Mesothelial cell of epicardium (in vitro differentiated cells): ENCODE measurements around the gene ALAS1. TPM values are rescaled to one million over a fixed set of nuclear protein-coding genes. Genes with fewer than 3 reads are reported as not detected.

Experiments
- DNase-seq, 2 experiments: peaks; one replicate each; pipeline ENCODE4 v3.0.0; 2021; ENCODE audit warnings: low spot score in 2 of 2; ENCODE audit not compliant: unreplicated experiment in 2 of 2
- H3K27ac Mint-ChIP-seq: 2 replicates; pipeline ENCODE4 v1.8.0; 2021; ENCODE audit warnings: mixed read lengths
- H3K27me3 Mint-ChIP-seq: 2 replicates; pipeline ENCODE4 v1.8.0; 2021; ENCODE audit warnings: low read depth, mixed read lengths
- H3K36me3 Mint-ChIP-seq: 2 replicates; pipeline ENCODE4 v1.8.0; 2021; ENCODE audit warnings: mixed read lengths
- H3K4me1 Mint-ChIP-seq: 2 replicates; pipeline ENCODE4 v1.8.0; 2021; ENCODE audit warnings: mixed read lengths
- H3K4me3 Mint-ChIP-seq: 2 replicates; pipeline ENCODE4 v1.8.0; 2021; ENCODE audit warnings: mild to moderate bottlenecking, moderate library complexity, mixed read lengths
- H3K9me3 Mint-ChIP-seq: 2 replicates; pipeline ENCODE4 v1.8.0; 2021; ENCODE audit warnings: mixed read lengths
- CTCF ChIP-seq: fragments of 200-600 bp; sonication (generic); IDR thresholded peaks from one replicate; pipeline ENCODE4 v1.5.0; 2021; ENCODE audit warnings: antibody characterized with exemption; ENCODE audit not compliant: unreplicated experiment
- total RNA-seq: library from RNA; stranded (reverse); gene quantifications from 3 replicates; pipeline ENCODE4 v1.2.1, GENCODE V29; 2021

Gene ALAS1
- total RNA-seq, 1 donor from 2014 or later = 32.1 TPM

DNA sequence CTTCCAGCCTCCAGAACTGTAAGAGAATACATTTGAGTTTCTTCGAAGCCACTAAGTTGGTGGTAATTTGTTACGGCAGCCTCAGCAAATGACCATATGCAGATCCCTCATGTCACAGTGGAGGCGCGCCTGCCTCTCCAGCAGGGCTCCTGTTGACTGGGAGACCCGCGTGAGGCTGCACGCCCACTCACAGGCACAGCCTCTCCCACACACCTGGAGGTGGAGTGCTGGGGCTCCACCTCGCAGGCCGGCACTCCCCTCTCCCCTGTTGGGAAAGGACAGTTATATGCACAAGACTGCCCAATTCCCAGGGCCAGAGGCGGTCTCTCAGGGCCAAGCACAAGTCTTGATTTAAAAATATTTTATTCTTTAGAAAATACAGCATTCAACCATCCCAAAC is 30.3 kb downstream of the ALAS1 start:
- peaks cover 11% of the 10 kb centered on the region for H3K36me3 Mint-ChIP-seq
- no peak for TF ChIP-seq CTCF
- H3K27me3 Mint-ChIP-seq = no peaks in the 10 kb centered on the region
- H3K27ac Mint-ChIP-seq = no peak overlapping the region
- no peaks in the 10 kb centered on the region for H3K4me1 Mint-ChIP-seq
- DNase-seq = no peak
- no peaks in the 10 kb centered on the region for H3K9me3 Mint-ChIP-seq
- H3K4me3 Mint-ChIP-seq = no peak overlapping the region

GRCh38 chr3:52228751-52229291 is 30.9 kb downstream of the ALAS1 start:
- Mint-ChIP-seq H3K36me3 (peaks cover 11% of the 10 kb centered on the region), H3K4me1 (no peaks in the 10 kb centered on the region), H3K9me3 (no peaks in the 10 kb centered on the region), H3K27ac (no peak overlapping the region), H3K4me3 (no peak overlapping the region), H3K27me3 (no peaks in the 10 kb centered on the region)
- TF ChIP-seq CTCF = no peak
- no peak for DNase-seq

- no peak overlapping the region for H3K27ac Mint-ChIP-seq
- DNase-seq = no peak
- no peaks in the 10 kb centered on the region for H3K27me3 Mint-ChIP-seq
- peaks cover 11% of the 10 kb centered on the region for H3K36me3 Mint-ChIP-seq
- H3K9me3 Mint-ChIP-seq = no peaks in the 10 kb centered on the region
- no peak overlapping the region for H3K4me3 Mint-ChIP-seq
- H3K4me1 Mint-ChIP-seq = no peaks in the 10 kb centered on the region
- no peak for TF ChIP-seq CTCF
Observed at GRCh38 chr3:52229656-52230055, 31.7 kb downstream of the ALAS1 start.

DNA sequence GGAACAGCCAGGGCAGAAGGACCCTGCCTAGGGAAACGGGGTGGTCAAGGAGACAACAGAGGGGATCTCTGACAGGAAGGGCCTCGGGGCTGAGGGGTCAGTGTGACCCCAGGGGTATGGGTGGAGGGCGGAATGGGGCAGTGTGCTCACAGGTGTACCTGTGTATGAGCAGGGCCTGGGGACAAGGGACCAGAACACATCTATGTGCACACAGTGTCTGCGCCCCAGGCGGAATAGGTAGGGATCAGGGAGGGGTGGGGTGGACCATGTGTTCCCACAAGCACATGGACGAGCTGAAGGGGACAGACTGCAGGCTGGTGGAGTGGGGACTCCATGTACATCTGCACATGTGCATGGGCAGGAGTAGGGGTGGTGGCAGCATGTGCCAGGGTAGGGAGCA is 32.5 kb downstream of the ALAS1 start:
- Mint-ChIP-seq H3K4me3 (no peak overlapping the region), H3K9me3 (no peaks in the 10 kb centered on the region), H3K4me1 (no peaks in the 10 kb centered on the region), H3K27me3 (no peaks in the 10 kb centered on the region), H3K36me3 (peaks cover 11% of the 10 kb centered on the region), H3K27ac (no peak overlapping the region)
- DNase-seq = no peak
- no peak for TF ChIP-seq CTCF

- H3K4me1 Mint-ChIP-seq = no peaks in the 10 kb centered on the region
- TF ChIP-seq CTCF = no peak
- DNase-seq = no peak
- H3K9me3 Mint-ChIP-seq = no peaks in the 10 kb centered on the region
- no peak overlapping the region for H3K27ac Mint-ChIP-seq
- no peaks in the 10 kb centered on the region for H3K27me3 Mint-ChIP-seq
- no peak overlapping the region for H3K4me3 Mint-ChIP-seq
- H3K36me3 Mint-ChIP-seq = peaks cover 11% of the 10 kb centered on the region
Observed at GRCh38 chr3:52230889-52231499, 33.0 kb downstream of the ALAS1 start.
